OCI-LY7 (cell line): Measurements from ENCODE around the gene CDK17.

Source experiments
- CTCF ChIP-seq: fragments of 200-600 bp; sonication (generic); conservative IDR thresholded peaks from 2 replicates; pipeline ENCODE4 v1.5.1; 2014; ENCODE audit warnings: mild to moderate bottlenecking, antibody characterized with exemption, low read length, moderate library complexity, mixed read lengths
- EZH2phosphoT487 ChIP-seq: fragments of 200-600 bp; sonication (generic); IDR thresholded peaks from 2 replicates; pipeline ENCODE4 v1.6.1; 2018; ENCODE audit warnings: low read depth, borderline replicate concordance, mild to moderate bottlenecking, mixed run types, antibody characterized with exemption, low read length, moderate library complexity, mixed read lengths

DNA sequence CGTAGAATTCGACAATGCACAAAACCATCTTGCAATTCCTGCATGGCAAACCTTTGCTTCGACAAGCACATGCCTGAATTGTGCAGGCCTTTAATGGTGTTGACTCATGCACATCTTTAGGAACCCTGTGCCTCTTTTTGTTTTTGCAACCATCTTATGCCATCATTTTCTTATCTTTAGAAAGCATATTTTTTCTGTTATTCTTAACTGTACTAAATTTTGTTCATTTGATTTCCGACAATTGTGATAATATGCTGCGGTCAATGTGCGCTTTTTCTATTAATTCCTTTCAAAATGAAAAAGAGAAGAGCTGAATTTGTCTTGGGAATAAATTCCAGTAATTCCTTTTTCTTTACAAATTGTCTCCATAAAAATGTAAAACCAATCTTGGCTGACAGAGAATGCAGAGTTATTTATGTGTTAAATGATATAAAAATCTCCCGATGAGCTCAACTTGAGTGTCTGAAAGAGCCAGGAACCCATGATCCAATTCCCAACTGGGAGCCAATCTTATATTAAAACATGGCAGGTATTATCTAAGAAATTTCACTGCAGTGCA, 20.1 kb upstream of the CDK17 start:
- TF ChIP-seq CTCF (no peak), EZH2phosphoT487 (no peak)
